ENCODE results near the gene EI24.

- TF ChIP-seq CTCF (IDR thresholded peaks at IDR 0.05) (no peak), EP300 (IDR thresholded peaks at IDR 0.05) (no peak), POLR2A (IDR thresholded peaks at IDR 0.05) (no peak)
These were observed 33.9 kb downstream of the EI24 start for GRCh38 chr11:125603207-125603606.

All from tibial nerve (tissue), 4 donors.